Endothelial cell (in vitro differentiated cells): ENCODE data around the gene RUFY3. TPM values are rescaled to one million over a fixed set of nuclear protein-coding genes. Genes with fewer than 3 reads are reported as not detected.

Experiments
- DNase-seq: peaks from one replicate; pipeline ENCODE4 v3.0.0; 2021; ENCODE audit warnings: low spot score
- H3K27ac Mint-ChIP-seq: one replicate; pipeline ENCODE4 v1.8.0; 2021; ENCODE audit warnings: mixed read lengths, inconsistent platforms; ENCODE audit not compliant: unreplicated experiment
- H3K27me3 Mint-ChIP-seq: one replicate; pipeline ENCODE4 v1.8.0; 2021; ENCODE audit warnings: mild to moderate bottlenecking, moderate library complexity, mixed read lengths, inconsistent platforms; ENCODE audit not compliant: unreplicated experiment
- H3K36me3 Mint-ChIP-seq: one replicate; pipeline ENCODE4 v1.8.0; 2021; ENCODE audit warnings: mild to moderate bottlenecking, low read depth, mixed read lengths, inconsistent platforms; ENCODE audit not compliant: unreplicated experiment
- H3K4me1 Mint-ChIP-seq: one replicate; pipeline ENCODE4 v1.8.0; 2021; ENCODE audit warnings: mild to moderate bottlenecking, mixed read lengths, inconsistent platforms; ENCODE audit not compliant: unreplicated experiment
- H3K4me3 Mint-ChIP-seq: one replicate; pipeline ENCODE4 v1.8.0; 2021; ENCODE audit warnings: mild to moderate bottlenecking, mixed read lengths, inconsistent platforms; ENCODE audit not compliant: unreplicated experiment
- H3K9me3 Mint-ChIP-seq: one replicate; pipeline ENCODE4 v1.8.0; 2021; ENCODE audit warnings: mixed read lengths, inconsistent platforms; ENCODE audit not compliant: unreplicated experiment
- total RNA-seq: library from RNA; stranded (reverse); fragmentation: NEBNext Ultra II Directional; extraction: Animal tissue kit (Norgen Biotek cat#: 25700); gene quantifications from one replicate; pipeline ENCODE4 v1.2.1, GENCODE V29; 2021; ENCODE audit not compliant: unreplicated experiment
- TF ChIP-seq, protein P1 (sequence below): fragments of 200-600 bp; sonication (generic); IDR thresholded peaks from one replicate; pipeline ENCODE4 v1.5.0; 2021; ENCODE audit warnings: antibody characterized with exemption; ENCODE audit not compliant: unreplicated experiment

Gene RUFY3
- total RNA-seq, 1 donor from 2014 or later = 72.6 TPM

DNA sequence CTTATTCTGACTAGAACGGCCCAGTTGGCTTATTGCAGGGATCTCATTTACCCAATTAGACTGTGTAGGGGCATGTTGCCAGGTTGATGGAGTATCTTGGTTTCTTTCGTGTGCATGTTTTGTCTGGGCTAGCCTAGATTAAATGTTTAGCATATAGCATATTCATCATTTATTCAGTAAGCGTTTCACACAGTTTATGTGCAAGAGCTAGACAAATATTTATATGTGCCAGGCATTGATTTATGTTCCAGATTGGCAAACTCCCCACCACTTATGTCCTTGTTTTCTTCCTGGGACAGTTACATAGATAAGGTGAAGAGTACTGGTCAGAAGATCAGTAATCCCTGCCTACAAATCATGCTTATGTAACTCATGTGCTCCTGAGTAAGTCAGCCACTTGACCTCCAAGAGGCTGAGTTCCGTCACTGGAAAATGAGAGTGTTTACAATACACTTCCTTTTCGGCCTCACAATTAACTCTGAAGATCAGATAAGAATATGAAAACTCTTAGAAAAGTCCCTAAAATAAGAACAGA, 57.2 kb downstream of the RUFY3 start:
- Mint-ChIP-seq H3K36me3 (peaks cover 9% of the 10 kb centered on the region), H3K27ac (no peak overlapping the region), H3K27me3 (no peaks in the 10 kb centered on the region), H3K4me3 (no peak overlapping the region), H3K4me1 (no peaks in the 10 kb centered on the region), H3K9me3 (no peaks in the 10 kb centered on the region)
- TF ChIP-seq, protein P1, sequence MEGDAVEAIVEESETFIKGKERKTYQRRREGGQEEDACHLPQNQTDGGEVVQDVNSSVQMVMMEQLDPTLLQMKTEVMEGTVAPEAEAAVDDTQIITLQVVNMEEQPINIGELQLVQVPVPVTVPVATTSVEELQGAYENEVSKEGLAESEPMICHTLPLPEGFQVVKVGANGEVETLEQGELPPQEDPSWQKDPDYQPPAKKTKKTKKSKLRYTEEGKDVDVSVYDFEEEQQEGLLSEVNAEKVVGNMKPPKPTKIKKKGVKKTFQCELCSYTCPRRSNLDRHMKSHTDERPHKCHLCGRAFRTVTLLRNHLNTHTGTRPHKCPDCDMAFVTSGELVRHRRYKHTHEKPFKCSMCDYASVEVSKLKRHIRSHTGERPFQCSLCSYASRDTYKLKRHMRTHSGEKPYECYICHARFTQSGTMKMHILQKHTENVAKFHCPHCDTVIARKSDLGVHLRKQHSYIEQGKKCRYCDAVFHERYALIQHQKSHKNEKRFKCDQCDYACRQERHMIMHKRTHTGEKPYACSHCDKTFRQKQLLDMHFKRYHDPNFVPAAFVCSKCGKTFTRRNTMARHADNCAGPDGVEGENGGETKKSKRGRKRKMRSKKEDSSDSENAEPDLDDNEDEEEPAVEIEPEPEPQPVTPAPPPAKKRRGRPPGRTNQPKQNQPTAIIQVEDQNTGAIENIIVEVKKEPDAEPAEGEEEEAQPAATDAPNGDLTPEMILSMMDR = no peak
- DNase-seq = no peak

DNA sequence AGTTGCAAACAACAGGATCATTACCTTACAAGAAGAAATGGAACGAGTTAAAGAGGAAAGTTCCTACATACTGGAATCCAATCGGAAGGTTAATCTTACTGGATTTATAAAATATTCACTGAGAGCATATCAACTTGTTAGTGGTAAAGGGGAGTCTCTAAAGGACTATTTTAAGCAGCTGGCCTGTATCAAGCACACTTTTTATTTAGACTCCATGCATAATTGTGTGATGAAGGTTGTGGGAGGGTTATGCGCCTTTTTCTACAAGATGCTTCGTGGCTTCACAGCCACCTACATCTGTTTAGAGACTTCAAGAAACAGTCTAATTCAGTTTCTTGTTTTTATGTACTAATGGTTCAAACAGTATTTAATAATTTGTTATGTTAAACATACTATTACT, 61.3 kb downstream of the RUFY3 start:
- no peaks in the 10 kb centered on the region for H3K27me3 Mint-ChIP-seq
- H3K27ac Mint-ChIP-seq = no peak overlapping the region
- H3K36me3 Mint-ChIP-seq = peaks cover 18% of the 10 kb centered on the region
- no peaks in the 10 kb centered on the region for H3K4me1 Mint-ChIP-seq
- DNase-seq = no peak
- H3K9me3 Mint-ChIP-seq = no peaks in the 10 kb centered on the region
- no peak overlapping the region for H3K4me3 Mint-ChIP-seq
- TF ChIP-seq, protein P1 = no peak

DNA sequence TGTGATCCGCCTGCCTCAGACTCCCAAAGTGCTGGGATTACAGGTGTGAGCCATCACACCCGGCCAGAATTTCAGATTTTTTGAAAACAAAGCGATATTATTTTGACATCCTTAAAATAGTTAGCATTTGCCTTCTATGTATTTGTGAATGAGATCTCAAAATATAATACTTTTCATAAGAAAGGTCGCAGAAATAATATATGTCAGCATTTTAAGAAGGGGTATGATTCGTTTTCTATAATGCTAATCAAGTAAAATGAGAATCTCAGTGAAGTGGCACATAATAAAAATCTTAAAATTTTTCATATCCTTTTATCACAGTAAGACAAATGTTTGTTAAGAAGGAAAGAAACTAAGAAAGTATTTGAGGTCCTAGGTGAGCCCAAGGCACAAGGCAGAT, 65.7 kb downstream of the RUFY3 start:
- H3K4me3 Mint-ChIP-seq = no peak overlapping the region
- no peaks in the 10 kb centered on the region for H3K27me3 Mint-ChIP-seq
- DNase-seq = no peak
- H3K27ac Mint-ChIP-seq = no peak overlapping the region
- H3K36me3 Mint-ChIP-seq = peaks cover 22% of the 10 kb centered on the region
- H3K4me1 Mint-ChIP-seq = no peaks in the 10 kb centered on the region
- TF ChIP-seq, protein P1 = no peak
- H3K9me3 Mint-ChIP-seq = no peaks in the 10 kb centered on the region

DNA sequence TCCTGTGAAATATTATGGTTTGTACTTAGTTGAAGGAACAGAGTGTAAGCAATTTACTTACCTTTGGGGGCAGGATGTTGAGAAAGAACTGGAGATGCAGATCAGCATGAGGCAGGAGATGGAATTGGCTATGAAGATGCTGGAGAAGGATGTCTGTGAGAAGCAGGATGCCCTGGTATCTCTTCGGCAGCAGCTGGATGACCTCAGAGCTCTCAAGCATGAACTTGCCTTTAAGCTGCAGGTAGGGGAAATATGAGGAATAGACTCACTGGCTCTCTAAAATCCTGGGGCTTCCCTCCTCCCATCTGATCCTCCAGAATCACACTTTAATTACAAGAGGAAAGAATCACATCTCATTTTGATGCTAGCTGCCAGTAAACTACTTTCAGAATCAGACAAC, 67.0 kb downstream of the RUFY3 start:
- TF ChIP-seq, protein P1 = no peak
- no peaks in the 10 kb centered on the region for H3K27me3 Mint-ChIP-seq
- H3K4me3 Mint-ChIP-seq = no peak overlapping the region
- no peak overlapping the region for H3K27ac Mint-ChIP-seq
- DNase-seq = no peak
- H3K4me1 Mint-ChIP-seq = no peaks in the 10 kb centered on the region
- no peaks in the 10 kb centered on the region for H3K9me3 Mint-ChIP-seq
- peaks cover 20% of the 10 kb centered on the region for H3K36me3 Mint-ChIP-seq

DNA sequence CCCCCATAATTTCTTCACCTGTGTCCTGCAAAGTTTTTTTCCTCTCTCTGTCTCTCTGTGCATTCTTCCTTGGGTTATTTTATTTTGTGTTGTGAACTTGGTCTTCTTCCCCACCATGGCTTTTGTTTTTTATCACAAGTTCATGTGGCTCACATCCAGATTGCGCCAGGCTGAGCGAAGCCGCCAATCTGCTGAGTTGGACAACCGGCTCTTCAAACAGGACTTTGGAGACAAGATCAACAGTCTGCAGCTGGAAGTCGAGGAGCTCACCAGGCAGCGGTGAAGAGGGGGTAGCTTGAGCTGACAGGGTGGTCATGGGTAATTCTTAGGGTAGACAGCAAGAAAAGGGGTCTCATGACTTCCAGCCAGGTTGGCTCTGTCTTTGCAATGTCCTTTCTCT, 71.9 kb downstream of the RUFY3 start:
- Mint-ChIP-seq H3K4me3 (peak overlapping the region; percentile 0), H3K4me1 (no peaks in the 10 kb centered on the region), H3K9me3 (no peaks in the 10 kb centered on the region), H3K36me3 (peaks cover 26% of the 10 kb centered on the region), H3K27ac (no peak overlapping the region), H3K27me3 (peaks cover 2% of the 10 kb centered on the region)
- DNase-seq = no peak
- TF ChIP-seq, protein P1 = no peak
